Ishikawa (cell line): ENCODE measurements around the gene POU3F2.

ENCODE experiments used
- EGR1 ChIP-seq: IDR thresholded peaks from 2 replicates; pipeline ENCODE4 v1.6.1; 2012
- EP300 ChIP-seq: IDR thresholded peaks from 2 replicates; pipeline ENCODE4 v1.6.1; 2012; ENCODE audit warnings: borderline replicate concordance
- FOXM1 ChIP-seq: IDR thresholded peaks from 2 replicates; pipeline ENCODE4 v1.6.1; 2012; ENCODE audit warnings: low read depth, borderline replicate concordance
- REST ChIP-seq: IDR thresholded peaks from 2 replicates; pipeline ENCODE4 v1.6.1; 2012; ENCODE audit warnings: low read depth, mild to moderate bottlenecking
- TAF1 ChIP-seq: IDR thresholded peaks from 2 replicates; pipeline ENCODE4 v1.6.1; 2012; ENCODE audit warnings: low read depth, mild to moderate bottlenecking
- ZBTB7A ChIP-seq: IDR thresholded peaks from 2 replicates; pipeline ENCODE4 v1.6.1; 2012; ENCODE audit warnings: low read depth
- TF ChIP-seq, protein P1 (sequence below): IDR thresholded peaks from 2 replicates; pipeline ENCODE4 v1.6.1; 2012

- TF ChIP-seq EGR1: no peak
- TF ChIP-seq, protein P1, sequence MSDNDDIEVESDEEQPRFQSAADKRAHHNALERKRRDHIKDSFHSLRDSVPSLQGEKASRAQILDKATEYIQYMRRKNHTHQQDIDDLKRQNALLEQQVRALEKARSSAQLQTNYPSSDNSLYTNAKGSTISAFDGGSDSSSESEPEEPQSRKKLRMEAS: peak; percentile 11; the same call in 1 of the 2 replicates
- TF ChIP-seq FOXM1: no peak
- TF ChIP-seq ZBTB7A: no peak
- TF ChIP-seq TAF1: no peak
- no peak for TF ChIP-seq EP300
- no peak for TF ChIP-seq REST
Measured at GRCh38 chr6:98835149-98836024, 1.0 kb downstream of the POU3F2 start.
